ENCODE data around the gene ATG9B.

The ATG9B gene

GRCh38 chr7:151024435-151025056 lies at the start of gene ATG9B:
Gene ATG9B, minus strand, starts transcription at chr7:151024494. Its CDS starts 71 bp downstream, at chr7:151024423.
- DNase-seq: no peak

DNA sequence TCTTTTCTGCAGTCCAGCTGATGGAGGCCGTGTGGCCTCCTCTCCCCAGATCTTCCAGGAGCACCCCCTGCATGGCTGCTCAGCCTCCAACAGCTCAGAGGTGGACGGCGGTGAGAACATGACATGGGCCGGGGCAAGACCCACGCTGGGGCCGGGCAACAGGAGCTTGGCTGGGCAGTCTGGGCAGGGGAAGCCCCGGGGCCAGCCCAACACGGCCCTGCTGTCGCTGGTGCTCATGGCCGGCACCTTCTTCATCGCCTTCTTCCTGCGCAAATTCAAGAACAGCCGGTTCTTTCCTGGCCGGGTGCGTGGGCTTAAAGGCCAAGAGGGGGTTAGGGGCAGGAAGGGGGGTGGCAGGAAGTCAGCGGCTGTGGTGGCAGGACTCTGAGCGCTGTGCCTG lies 49.7 kb upstream of the ATG9B start:
- no peak for DNase-seq

DNA sequence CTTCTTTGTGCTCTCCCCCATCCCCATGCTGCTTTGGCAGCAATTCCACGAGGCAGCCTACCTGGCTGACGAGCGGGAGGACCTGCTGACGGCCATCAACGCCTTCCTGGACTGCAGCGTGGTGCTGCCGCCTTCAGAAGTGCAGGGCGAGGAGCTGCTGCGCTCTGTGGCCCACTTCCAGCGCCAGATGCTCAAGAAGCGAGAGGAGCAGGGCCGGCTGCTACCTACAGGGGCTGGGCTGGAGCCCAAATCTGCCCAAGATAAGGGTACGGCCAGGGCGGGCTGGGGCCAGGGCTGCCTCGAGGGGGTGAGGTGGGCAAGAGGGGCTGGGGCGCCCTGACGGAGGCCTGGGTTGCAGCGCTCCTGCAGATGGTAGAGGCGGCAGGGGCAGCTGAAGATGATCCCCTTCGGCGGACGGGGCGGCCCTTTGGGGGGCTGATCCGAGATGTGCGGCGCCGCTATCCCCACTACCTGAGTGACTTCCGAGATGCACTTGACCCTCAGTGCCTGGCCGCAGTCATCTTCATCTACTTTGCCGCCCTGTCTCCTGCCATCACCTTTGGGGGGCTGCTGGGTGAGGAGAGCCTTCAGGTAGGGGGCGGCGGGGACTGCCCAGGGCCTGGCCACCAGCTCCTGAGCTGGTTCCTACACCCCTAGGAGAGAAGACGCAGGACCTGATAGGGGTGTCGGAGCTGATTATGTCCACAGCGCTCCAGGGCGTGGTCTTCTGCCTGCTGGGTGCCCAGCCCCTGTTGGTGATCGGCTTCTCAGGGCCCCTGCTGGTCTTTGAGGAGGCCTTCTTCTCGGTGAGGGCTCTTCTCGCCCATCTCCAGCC lies 47.0 kb upstream of the ATG9B start:
- no peak for DNase-seq

- DNase-seq: no peak
Measured at GRCh38 chr7:151070574-151070960, 46.3 kb upstream of the ATG9B start.

- DNase-seq: no peak
Measured at GRCh38 chr7:151069841-151070573, 45.7 kb upstream of the ATG9B start.

DNA sequence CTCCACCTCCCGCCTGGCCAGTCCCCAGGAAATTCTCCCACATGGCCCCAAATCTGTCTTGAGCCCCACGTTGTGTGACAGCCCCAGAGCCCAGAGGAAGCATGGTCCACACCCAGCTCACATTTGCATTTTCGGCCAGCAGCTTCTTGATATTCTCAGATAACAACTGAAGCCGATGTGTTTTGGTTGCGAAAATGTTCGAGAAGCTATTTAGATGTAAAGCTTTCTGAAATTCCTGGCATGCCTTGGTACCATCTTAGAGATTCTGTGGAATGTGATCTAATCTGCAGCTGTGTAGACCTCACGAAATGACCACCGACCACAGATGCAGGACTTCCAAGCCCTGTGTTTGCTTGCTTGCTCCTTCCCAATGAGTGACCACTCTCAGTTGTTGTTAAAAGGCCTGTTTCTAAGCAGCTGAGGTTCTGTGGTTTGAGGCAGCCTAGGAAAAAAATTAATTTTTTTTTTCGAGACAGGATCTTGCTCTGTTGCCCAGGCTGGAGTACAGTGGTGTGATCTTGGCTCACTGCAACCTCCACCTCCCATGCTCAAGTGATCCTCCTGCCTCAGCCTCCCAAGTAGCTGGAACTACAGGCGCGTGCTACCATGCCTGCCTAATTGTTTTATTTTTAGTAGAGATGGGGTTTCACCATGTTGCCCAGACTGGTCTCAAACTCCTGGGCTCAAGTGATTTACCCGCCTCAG lies 43.9 kb upstream of the ATG9B start:
- no peak for DNase-seq

GRCh38 chr7:151066273-151066974 lies 42.1 kb upstream of the ATG9B start:
- no peak for DNase-seq

DNA sequence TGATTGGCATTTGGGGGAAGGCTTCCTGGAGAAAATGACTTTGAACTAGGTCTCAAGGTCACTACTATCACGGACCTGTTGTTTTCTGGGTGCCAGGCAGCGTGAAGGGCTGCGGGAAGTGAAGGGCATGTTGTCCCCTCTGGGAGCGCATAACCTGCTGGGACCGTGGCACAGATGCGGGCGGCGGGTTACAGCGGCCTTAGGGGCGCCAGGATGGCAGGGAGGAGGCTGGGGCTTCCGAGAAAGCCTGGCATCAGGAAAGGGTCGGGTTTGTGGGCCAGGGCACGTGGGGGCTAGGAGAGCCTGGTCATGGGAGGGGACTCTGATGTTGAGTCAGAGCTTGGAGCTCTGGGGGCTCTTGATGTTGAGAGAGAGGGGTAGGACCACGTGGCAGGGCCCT lies 41.2 kb upstream of the ATG9B start:
- no peak for DNase-seq

GRCh38 chr7:151064993-151065392 lies 40.7 kb upstream of the ATG9B start:
- no peak for DNase-seq

DNA sequence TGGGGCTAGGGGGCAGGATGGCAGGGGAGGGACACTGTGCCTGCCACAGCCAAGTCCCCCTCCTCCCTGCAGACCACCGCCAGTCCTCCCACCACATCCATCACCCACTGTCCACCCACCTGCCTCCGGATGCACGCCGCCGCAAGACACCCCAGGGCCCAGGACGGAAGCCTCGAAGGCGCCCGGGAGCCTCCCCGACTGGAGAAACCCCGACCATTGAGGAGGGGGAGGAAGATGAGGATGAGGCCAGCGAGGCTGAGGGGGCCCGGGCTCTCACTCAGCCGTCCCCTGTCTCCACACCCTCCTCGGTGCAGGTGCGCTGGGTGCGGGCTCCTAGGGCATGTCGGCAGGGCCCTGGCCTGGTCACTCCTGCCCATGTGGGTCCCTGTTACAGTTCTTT lies 40.2 kb upstream of the ATG9B start:
- no peak for DNase-seq

DNA sequence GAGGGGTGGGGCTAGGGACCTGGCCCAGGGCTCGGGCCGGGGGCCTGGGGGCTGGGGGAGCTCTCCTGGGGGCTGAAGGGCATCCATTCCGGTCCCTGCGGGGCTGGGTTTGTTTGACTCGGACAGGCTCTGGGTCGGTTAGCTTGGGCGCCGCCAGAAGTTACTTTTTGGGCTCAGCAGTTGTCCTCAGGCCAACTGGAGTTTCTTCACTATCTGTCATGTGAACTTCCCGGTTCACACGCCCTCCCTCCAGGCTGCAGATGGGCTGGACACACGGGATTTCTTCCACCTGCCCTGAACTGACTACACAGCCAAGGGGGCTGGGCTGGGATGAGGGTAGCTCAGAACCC lies 38.9 kb upstream of the ATG9B start:
- DNase-seq: no peak

DNA sequence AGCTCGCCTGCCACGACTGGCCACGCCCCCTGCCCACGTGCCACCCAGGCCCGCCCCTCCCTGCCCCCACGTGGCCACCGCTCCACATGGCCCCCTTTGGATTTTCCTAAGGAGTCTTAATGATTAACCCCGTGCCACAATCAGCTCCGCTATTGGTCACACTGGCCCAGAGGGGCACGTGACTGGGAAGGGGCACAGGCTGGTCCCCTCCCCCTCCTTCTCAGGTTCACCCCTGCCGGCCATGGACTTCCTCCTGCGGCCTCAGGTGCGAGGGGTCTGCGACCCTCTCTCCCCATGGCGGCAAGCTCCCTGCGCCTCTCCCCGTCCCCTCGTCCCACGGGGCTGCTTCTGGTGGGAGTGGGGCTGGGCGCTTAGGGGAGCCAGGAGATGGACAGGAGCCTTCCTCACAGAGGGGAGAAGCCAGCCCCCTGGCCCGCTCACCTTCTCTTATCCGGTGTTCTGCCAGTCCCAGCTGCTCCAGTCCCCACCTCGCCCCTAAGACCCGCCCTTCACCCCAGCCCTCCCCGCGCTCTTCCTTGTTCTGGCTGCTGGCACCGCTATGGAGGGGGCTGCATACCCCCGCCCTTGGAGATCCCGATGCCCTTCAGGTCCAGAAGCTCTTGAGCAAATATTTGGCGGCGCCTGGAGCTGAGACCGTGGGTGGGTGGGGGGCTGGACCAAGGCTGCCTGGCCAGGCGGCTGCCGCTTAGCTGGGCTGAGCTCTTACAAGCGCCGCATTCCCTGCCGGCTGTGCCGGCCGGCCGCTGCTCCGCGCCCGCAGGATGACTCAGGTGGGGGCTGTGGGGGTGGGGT lies 38.3 kb upstream of the ATG9B start:
- no peak for DNase-seq

- no peak for DNase-seq
Measured at GRCh38 chr7:151062111-151062398, 37.8 kb upstream of the ATG9B start.

- no peak for DNase-seq
Measured at GRCh38 chr7:151061213-151062110, 37.2 kb upstream of the ATG9B start.

- no peak for DNase-seq
Measured at GRCh38 chr7:151060416-151061212, 36.3 kb upstream of the ATG9B start.

GRCh38 chr7:151060113-151060415 lies 35.8 kb upstream of the ATG9B start:
- no peak for DNase-seq

DNA sequence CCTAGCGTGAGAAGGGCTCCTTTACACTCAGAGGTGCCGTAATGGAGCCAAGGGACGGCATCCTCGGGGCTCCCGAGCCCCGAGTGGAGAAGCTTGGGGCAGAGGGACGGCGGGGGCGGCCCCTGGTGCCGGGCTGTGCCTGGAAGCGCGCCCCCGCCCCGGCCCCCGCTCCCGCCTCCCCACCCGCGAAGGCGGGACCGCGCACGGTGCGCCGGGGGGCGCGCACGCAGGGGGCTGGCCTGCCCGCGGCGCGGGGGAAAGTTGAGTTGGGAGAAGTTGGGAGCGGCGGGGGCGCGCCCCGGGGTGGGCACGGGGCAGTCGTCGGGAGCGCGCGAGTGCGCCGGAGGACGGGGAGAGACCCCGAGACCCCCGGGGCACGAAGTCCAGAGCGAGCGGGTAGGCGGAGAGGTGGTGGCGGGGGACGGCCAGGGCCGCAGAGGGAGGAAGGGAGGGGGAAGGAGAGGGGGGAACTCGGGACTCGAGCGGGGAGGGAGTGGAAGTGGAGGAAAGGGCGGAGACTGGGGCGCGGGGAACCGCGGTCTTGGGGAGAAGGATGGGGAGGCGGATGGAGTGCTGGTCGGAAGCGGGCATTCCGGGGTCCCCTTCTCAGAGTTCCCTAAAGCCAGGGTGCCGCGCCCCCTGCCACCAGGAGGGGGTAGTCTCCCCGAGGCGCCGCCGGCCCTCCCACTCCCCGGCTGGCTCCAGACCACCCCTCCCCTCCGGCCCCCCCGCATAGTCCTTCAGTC lies 35.2 kb upstream of the ATG9B start, which contains the start of gene SLC4A2:
TSS of gene SLC4A2 (plus strand) at position 223 of the 746 bp plus-strand sequence. CDS start 2,399 bp downstream, outside the sequence.
- peak; percentile 64 for DNase-seq

DNA sequence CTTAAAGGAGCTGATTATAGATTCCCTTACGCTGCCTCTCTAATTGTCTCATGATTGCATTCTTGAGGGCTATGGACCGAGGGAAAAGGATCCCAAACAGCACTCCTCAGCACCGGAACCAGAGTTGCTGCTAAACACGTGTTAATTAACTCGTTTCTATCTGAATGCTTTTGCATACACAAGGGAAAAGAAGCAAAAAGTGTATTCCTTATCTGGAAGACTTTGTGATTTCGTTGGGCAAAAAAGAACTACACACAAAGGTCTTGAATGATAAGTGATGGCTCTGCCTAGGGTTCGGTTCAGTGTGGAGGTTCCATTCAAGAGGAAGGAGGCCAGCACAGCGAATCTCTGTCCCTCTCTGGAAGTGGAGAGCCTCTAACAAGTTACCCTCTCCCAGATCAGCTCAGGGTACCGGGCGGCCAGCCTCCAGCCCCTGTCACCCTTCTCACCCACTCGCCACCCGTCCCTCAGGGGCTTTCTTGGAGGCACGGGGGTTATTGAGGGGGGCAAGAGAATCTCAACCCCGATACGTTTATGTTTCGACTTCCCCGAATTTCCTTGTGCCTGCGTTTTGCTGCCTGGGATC lies 34.6 kb upstream of the ATG9B start:
- no peak for DNase-seq

All from NK-92 treated with Interleukin-12 subunit alpha and Interleukin-12 subunit beta, amount 100 ng/mL, for 24 hours (cell line).